Mononuclear cell (primary cell): Measurements from ENCODE around the gene KCNJ13. TPM values are rescaled to one million over a fixed set of nuclear protein-coding genes. Genes with fewer than 3 reads are reported as not detected.
"Not testable (repeated sequence)": the region's sequence is repeated elsewhere in the genome, so short reads cannot be mapped to it uniquely, and the experiment has no call there.

Source experiments
- H3K27me3 ChIP-seq: 2 replicates; pipeline ENCODE4 v1.6.0; 2011; ENCODE audit warnings: low read length, control low read depth; ENCODE audit not compliant: insufficient read depth
- H3K4me1 ChIP-seq: 2 replicates; pipeline ENCODE4 v1.5.1; 2011; ENCODE audit warnings: mild to moderate bottlenecking, low read length, control low read depth; ENCODE audit not compliant: insufficient read depth
- H3K4me3 ChIP-seq: 2 replicates; pipeline ENCODE4 v1.5.1; 2011; ENCODE audit warnings: mild to moderate bottlenecking, low read length, moderate library complexity
- H3K9me3 ChIP-seq: 2 replicates; pipeline ENCODE4 v1.5.1; 2011; ENCODE audit warnings: low read depth, mild to moderate bottlenecking, control low read depth, low read length
- total RNA-seq: library from RNA; depleted of rRNA; stranded (reverse); fragments of >200 nt; gene quantifications from one replicate; pipeline ENCODE4 v1.2.3, GENCODE V29; 2012

KCNJ13 gene
- total RNA-seq, 1 donor, result not detected

DNA sequence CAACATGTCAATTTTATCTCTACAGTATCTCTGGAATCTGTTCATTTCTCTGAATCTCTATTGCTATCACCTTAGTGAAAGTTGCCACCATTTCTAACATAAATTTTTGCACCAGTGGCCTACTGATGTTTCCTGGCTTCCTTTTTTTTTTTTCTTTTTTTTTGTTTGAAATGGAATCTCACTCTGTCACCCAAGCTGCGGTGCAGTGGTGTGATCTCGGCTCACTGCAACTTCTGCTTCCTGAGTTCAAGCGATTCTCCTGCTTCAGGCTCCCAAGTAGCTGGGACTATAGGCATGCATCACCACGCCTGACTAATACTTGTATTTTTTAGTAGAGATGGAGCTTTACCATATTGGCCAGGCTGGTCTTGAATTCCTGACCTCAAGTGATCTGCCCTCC, 35.1 kb downstream of the KCNJ13 start:
- Histone ChIP-seq H3K4me1 (peaks cover 6% of the 10 kb centered on the region), H3K27me3 (no peaks in the 10 kb centered on the region), H3K4me3 (no peak overlapping the region), H3K9me3 (no peaks in the 10 kb centered on the region)

DNA sequence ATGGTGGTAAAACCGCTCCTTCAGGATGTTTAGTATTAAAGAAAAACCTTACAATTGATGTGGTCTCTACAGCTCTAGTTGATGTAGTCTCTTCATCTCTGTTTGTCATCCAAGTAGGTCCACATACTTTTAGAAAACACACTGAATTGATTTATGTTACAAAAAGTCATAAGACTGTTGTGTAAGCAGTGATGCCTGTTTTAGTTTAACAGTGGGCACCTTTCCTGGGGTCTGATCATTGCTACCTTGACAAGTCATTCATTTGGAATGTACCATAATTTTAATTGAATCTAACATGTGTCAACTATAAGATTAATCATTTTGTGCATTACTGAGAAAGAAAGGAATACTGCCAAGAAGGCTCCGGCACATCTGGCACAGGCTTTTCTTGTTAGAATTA, 44.9 kb downstream of the KCNJ13 start:
- H3K27me3 ChIP-seq, result no peaks in the 10 kb centered on the region
- H3K4me1 ChIP-seq, result no peaks in the 10 kb centered on the region
- no peak overlapping the region for H3K4me3 ChIP-seq
- no peaks in the 10 kb centered on the region for H3K9me3 ChIP-seq

DNA sequence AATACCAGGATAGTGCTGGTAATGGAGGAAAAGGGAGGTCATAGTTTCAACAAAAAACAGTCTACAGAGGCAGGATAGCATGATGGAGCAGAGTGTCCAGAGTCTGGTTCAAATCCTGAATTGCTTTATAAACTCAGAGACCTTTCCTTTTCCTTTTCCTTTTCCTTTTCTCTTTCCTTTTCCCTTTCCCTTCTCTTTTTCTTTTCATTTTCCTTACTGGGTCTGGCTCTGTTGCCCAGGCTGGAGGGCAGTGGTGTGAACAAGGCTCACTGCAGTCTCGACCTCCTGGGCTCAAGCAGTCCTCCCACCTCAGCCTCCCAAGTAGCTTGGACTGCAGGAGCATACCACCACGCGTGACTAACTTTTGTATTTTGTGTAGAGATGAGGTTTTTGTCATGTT, 47.6 kb downstream of the KCNJ13 start:
- Histone ChIP-seq H3K4me3 (no peak overlapping the region), H3K27me3 (no peaks in the 10 kb centered on the region), H3K4me1 (no peaks in the 10 kb centered on the region), H3K9me3 (no peaks in the 10 kb centered on the region)

- no peaks in the 10 kb centered on the region for H3K9me3 ChIP-seq
- H3K4me3 ChIP-seq, result no peak overlapping the region
- no peaks in the 10 kb centered on the region for H3K27me3 ChIP-seq
Measured at GRCh38 chr2:232723027-232723426, 53.3 kb downstream of the KCNJ13 start.

DNA sequence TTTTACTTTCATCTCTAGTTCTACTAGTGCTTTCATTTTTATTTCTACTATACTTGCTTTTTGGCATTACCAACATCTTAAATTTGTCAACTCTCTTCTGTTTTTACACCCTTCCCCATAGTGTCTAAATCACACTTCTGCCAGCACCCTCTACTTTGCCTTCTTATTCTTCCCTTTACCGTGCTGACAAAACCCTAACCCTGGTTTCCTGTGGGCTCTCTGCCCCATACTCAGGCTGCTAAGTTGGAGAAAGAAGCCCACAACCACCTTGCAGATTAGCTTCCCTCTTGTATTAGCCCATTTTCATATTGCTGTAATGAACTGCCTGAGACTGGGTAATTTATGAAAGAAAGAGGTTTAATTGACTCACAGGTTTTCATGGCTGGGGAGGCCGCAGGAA, 54.5 kb downstream of the KCNJ13 start:
- H3K27me3 ChIP-seq, result no peaks in the 10 kb centered on the region
- peaks cover 20% of the 10 kb centered on the region for H3K4me1 ChIP-seq
- H3K4me3 ChIP-seq, result no peak overlapping the region
- H3K9me3 ChIP-seq, result no peaks in the 10 kb centered on the region

More at GRCh38 chr2:232723027-232723426, 53.3 kb downstream of the KCNJ13 start:
- H3K4me1 ChIP-seq, result peaks cover 20% of the 10 kb centered on the region

- H3K4me1 ChIP-seq, result peaks cover 20% of the 10 kb centered on the region
- no peaks in the 10 kb centered on the region for H3K27me3 ChIP-seq
- H3K4me3 ChIP-seq, result no peak overlapping the region
Measured at GRCh38 chr2:232721261-232721660, 55.1 kb downstream of the KCNJ13 start.

DNA sequence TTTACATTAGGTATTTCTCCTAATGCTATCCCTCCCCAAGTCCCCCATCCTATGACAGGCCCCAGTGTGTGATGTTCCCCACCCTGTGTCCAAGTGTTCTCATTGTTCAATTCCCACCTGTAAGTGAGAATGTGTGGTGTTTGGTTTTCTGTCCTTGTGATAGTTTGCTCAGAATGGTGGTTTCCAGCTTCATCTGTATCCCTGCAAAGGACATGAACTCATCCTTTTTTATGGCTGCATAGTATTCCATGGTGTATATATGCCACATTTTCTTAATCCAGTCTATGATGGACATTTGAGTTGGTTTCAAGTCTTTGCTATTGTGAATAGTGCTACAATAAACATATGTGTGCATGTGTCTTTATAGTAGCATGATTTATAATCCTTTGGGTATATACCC, 56.3 kb downstream of the KCNJ13 start:
- not testable (repeated sequence) for H3K27me3 ChIP-seq, H3K9me3 ChIP-seq, H3K4me3 ChIP-seq
- H3K4me1 ChIP-seq, result peaks cover 20% of the 10 kb centered on the region

More at GRCh38 chr2:232721261-232721660, 55.1 kb downstream of the KCNJ13 start:
- no peaks in the 10 kb centered on the region for H3K9me3 ChIP-seq

Other genes starting within 250 kb of the KCNJ13 start
- gene CHRNG, start 236.9 kb downstream of the KCNJ13 start, total RNA-seq, result not detected
- gene TIGD1, start 226.0 kb downstream of the KCNJ13 start, total RNA-seq, result 23.7 TPM
- 50.1 TPM for gene EIF4E2, start 225.9 kb downstream of the KCNJ13 start, total RNA-seq
- gene EFHD1, start 143.0 kb downstream of the KCNJ13 start, total RNA-seq, result 0.42 TPM
- gene GIGYF2, start 79.2 kb downstream of the KCNJ13 start, total RNA-seq, result 59.7 TPM
- under 0.01 TPM for gene SNORC, start 93.7 kb upstream of the KCNJ13 start, total RNA-seq
- gene NGEF, start 236.7 kb upstream of the KCNJ13 start, total RNA-seq, result 0.21 TPM